Keratinocyte (primary cell): Measurements from ENCODE around the gene BBS12. TPM values are rescaled to one million over a fixed set of nuclear protein-coding genes. Genes with fewer than 3 reads are reported as not detected.

ENCODE experiments used
- DNase-seq: peaks from one replicate; pipeline ENCODE4 v3.0.0-alpha.2; 2011; ENCODE audit warnings: low read depth, missing footprints, low spot score
- FAIRE-seq: peaks from 2 replicates; lab custom pipeline; 2011; peaks lifted over from hg19 to GRCh38; lab: Jason Lieb, UNC
- H2AFZ ChIP-seq: 2 replicates; pipeline ENCODE4 v1.6.0; 2012; ENCODE audit warnings: low read length, control low read depth, inconsistent platforms; ENCODE audit not compliant: control insufficient read depth
- H3K27ac ChIP-seq: 2 replicates; pipeline ENCODE4 v1.5.1; 2011; ENCODE audit warnings: low read length; ENCODE audit not compliant: control insufficient read depth, insufficient read depth
- H3K27me3 ChIP-seq: 3 replicates; pipeline ENCODE4 v1.6.0; 2011; ENCODE audit warnings: low read length; ENCODE audit not compliant: control insufficient read depth, insufficient read depth; ENCODE audit errors: extremely low read depth
- H3K36me3 ChIP-seq, 2 experiments: 2 replicates in 1 of 2; 3 replicates in 1 of 2; pipeline ENCODE4 v1.5.1; 2011; ENCODE audit warnings: low read length in 2 of 2, mild to moderate bottlenecking in 1 of 2; ENCODE audit not compliant: control insufficient read depth in 2 of 2, insufficient read depth in 2 of 2; ENCODE audit errors: extremely low read depth in 1 of 2
- H3K4me1 ChIP-seq: 3 replicates; pipeline ENCODE4 v1.5.1; 2011; ENCODE audit warnings: low read length; ENCODE audit not compliant: control insufficient read depth, insufficient read depth; ENCODE audit errors: extremely low read depth
- H3K4me2 ChIP-seq: 3 replicates; pipeline ENCODE4 v1.6.0; 2011; ENCODE audit warnings: low read depth, low read length; ENCODE audit not compliant: control insufficient read depth, insufficient read depth; ENCODE audit errors: extremely low read depth
- H3K4me3 ChIP-seq, 3 experiments: fragments of 200-600 bp in 1 of 3; sonication (generic) in 1 of 3; 2 replicates in 2 of 3; 3 replicates in 1 of 3; pipeline ENCODE4 v1.5.1; 2011 to 2016; ENCODE audit warnings: low read length in 3 of 3, mild to moderate bottlenecking in 3 of 3, control low read depth in 2 of 3, inconsistent platforms in 1 of 3, low read depth in 1 of 3, mixed read lengths in 1 of 3, mixed run types in 1 of 3, moderate library complexity in 1 of 3; ENCODE audit not compliant: control insufficient read depth in 2 of 3, insufficient read depth in 2 of 3; ENCODE audit errors: extremely low read depth in 1 of 3
- H3K79me2 ChIP-seq: 2 replicates; pipeline ENCODE4 v1.6.0; 2012; ENCODE audit warnings: low read length; ENCODE audit not compliant: control insufficient read depth, insufficient read depth
- H3K9ac ChIP-seq: 3 replicates; pipeline ENCODE4 v1.6.0; 2011; ENCODE audit warnings: low read length; ENCODE audit not compliant: control insufficient read depth, insufficient read depth; ENCODE audit errors: extremely low read depth
- H3K9me1 ChIP-seq: 3 replicates; pipeline ENCODE4 v1.6.0; 2011; ENCODE audit warnings: low read length; ENCODE audit not compliant: control insufficient read depth, insufficient read depth; ENCODE audit errors: extremely low read depth
- H3K9me3 ChIP-seq: 2 replicates; pipeline ENCODE4 v1.5.1; 2012; ENCODE audit warnings: low read depth, low read length; ENCODE audit not compliant: control insufficient read depth
- H4K20me1 ChIP-seq: 3 replicates; pipeline ENCODE4 v1.6.0; 2011; ENCODE audit warnings: low read length; ENCODE audit not compliant: control insufficient read depth, insufficient read depth; ENCODE audit errors: extremely low read depth
- CTCF ChIP-seq, 3 experiments: IDR thresholded peaks in 1 of 3; conservative IDR thresholded peaks in 1 of 3; optimal IDR thresholded peaks in 1 of 3; 2 replicates in 2 of 3; 3 replicates in 1 of 3; pipeline versions ENCODE3 to v1.5.1; 2011; ENCODE audit warnings: low read length in 3 of 3, mild to moderate bottlenecking in 3 of 3, moderate library complexity in 2 of 3, control low read depth in 1 of 3, inconsistent platforms in 1 of 3; ENCODE audit not compliant: insufficient read depth in 2 of 3; ENCODE audit errors: extremely low read depth in 1 of 3
- EZH2 ChIP-seq: IDR thresholded peaks from one replicate; pipeline ENCODE4 v1.6.1; 2012; ENCODE audit warnings: inconsistent platforms, mild to moderate bottlenecking, low read length, moderate library complexity
- dilution Hi-C: fragments of 300-500 bp; cut with MboI; formaldehyde crosslinking; loops from one replicate; pipeline ENCODE4 v1.7.0; 2020; ENCODE audit warnings: low sequenced_read_pairs; ENCODE audit not compliant: extremely low pct_ligation_motif_present
- polyA plus RNA-seq, 5 experiments: library from polyadenylated mRNA; depleted of rRNA in 3 of 5; stranded (reverse) in 3 of 5; stranded (forward) in 1 of 5; unstranded in 1 of 5; fragments of >200 nt; gene quantifications; 1 replicate in 1 of 5; 2 replicates in 3 of 5; 3 replicates in 1 of 5; pipeline versions ENCODE4 v1.2.1 to v1.2.3, GENCODE V29; 2011 to 2012; ENCODE audit warnings: missing spikeins in 2 of 5, low read depth in 1 of 5, low replicate concordance in 1 of 5

Gene BBS12
- polyA plus RNA-seq, 1 donor (not counting 4 experiments of a cell fraction or from before 2014, with no cell fraction given), result 2.5 TPM

GRCh38 chr4:122776916-122777315 is 44.4 kb downstream of the BBS12 start:
- Histone ChIP-seq H3K4me1 (peaks cover 31% of the 10 kb centered on the region), H3K9me3 (no peaks in the 10 kb centered on the region), H3K4me2 (peak overlapping the region; percentile 52), H3K9ac (no peak overlapping the region), H2AFZ (peak overlapping the region; percentile 36), H3K9me1 (no peaks in the 10 kb centered on the region), H3K27ac (peak overlapping the region; percentile 26), H4K20me1 (no peaks in the 10 kb centered on the region), H3K27me3 (no peaks in the 10 kb centered on the region), H3K4me3 (no peak overlapping the region), H3K79me2 (no peaks in the 10 kb centered on the region), H3K36me3 (no peaks in the 10 kb centered on the region)
- TF ChIP-seq EZH2, result no peak
- no peak for TF ChIP-seq CTCF (optimal IDR thresholded peaks at IDR 0.05 in 1 of 3, IDR thresholded peaks at IDR 0.05 in 1 of 3, conservative IDR thresholded peaks at IDR 0.05 in 1 of 3; ENCODE audit: extremely low read depth in 1 of 3, insufficient read depth in 2 of 3, low read length in 3 of 3)
- FAIRE-seq (no peak), DNase-seq (no peak)
- dilution Hi-C loops, result no loop called here

DNA sequence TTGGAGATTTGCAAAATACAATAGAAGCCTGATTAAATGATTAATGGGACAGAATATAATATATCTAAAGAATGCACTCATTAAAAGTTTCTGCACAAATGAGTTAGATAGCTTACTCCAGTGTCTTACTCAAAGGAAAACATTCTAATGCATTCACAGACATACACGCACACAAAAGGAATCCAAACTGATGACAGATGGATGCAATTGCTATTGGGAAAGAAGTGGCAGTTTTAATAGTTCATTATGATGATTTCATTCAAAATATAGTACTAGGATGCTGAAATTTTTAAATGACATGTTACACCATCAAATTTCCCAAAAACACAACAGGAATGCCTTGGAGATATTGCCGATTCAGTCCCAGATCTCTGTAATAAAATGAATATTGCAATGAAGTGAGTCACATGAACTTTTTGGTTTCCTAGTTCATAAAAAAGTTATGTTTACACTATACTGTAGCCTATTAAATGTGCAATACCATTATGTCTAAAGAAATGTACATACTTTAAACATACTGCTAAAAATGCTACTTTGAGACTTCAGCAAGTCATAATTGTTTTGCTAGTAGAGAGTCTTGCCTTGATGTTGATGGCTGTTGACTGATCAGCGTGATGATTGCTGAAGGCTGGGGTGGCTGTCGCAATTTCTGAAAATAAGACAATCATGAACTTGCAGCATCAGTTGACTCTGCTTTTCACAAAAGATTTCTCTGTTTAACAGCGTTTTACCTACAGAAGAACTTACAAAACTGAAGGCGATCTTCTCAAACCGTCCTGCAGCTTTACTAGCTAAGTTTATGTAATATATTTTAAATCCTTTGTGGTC is 45.6 kb downstream of the BBS12 start:
- Histone ChIP-seq H3K4me3 (no peak overlapping the region), H3K4me2 (no peak overlapping the region), H2AFZ (no peak overlapping the region), H3K4me1 (peaks cover 22% of the 10 kb centered on the region), H3K9me3 (no peaks in the 10 kb centered on the region), H3K27me3 (no peaks in the 10 kb centered on the region), H3K36me3 (no peaks in the 10 kb centered on the region), H3K9me1 (no peaks in the 10 kb centered on the region), H3K9ac (no peak overlapping the region), H4K20me1 (no peaks in the 10 kb centered on the region), H3K79me2 (no peaks in the 10 kb centered on the region), H3K27ac (no peak overlapping the region)
- dilution Hi-C loops, result no loop called here
- TF ChIP-seq EZH2 (no peak), CTCF (optimal IDR thresholded peaks at IDR 0.05 in 1 of 3, IDR thresholded peaks at IDR 0.05 in 1 of 3, conservative IDR thresholded peaks at IDR 0.05 in 1 of 3; ENCODE audit: extremely low read depth in 1 of 3, insufficient read depth in 2 of 3, low read length in 3 of 3) (no peak)
- FAIRE-seq, result no peak
- no peak for DNase-seq
